Nephron progenitor cell (in vitro differentiated cells): ENCODE results near the gene PFDN1.

ENCODE experiments used
- DNase-seq: peaks from one replicate; pipeline ENCODE4 v3.0.0; 2021
- H3K27ac Mint-ChIP-seq: 2 replicates; pipeline ENCODE4 v1.8.0; 2021; ENCODE audit warnings: mild to moderate bottlenecking, moderate library complexity, mixed read lengths
- H3K27me3 Mint-ChIP-seq: 2 replicates; pipeline ENCODE4 v1.8.0; 2021; ENCODE audit warnings: mild to moderate bottlenecking, low read depth, mixed read lengths; ENCODE audit not compliant: poor library complexity
- H3K36me3 Mint-ChIP-seq: 2 replicates; pipeline ENCODE4 v1.8.0; 2021; ENCODE audit warnings: low read depth, mixed read lengths
- H3K4me1 Mint-ChIP-seq: 2 replicates; pipeline ENCODE4 v1.8.0; 2021; ENCODE audit warnings: mixed read lengths
- H3K4me3 Mint-ChIP-seq: 2 replicates; pipeline ENCODE4 v1.8.0; 2021; ENCODE audit warnings: mild to moderate bottlenecking, moderate library complexity, mixed read lengths
- H3K9me3 Mint-ChIP-seq: 2 replicates; pipeline ENCODE4 v1.8.0; 2021; ENCODE audit warnings: mild to moderate bottlenecking, moderate library complexity, mixed read lengths
- TF ChIP-seq, protein P1 (sequence below): fragments of 200-600 bp; sonication (generic); IDR thresholded peaks from 2 replicates; pipeline ENCODE4 v1.5.0; 2021; ENCODE audit warnings: antibody characterized with exemption

Gene PFDN1

DNA sequence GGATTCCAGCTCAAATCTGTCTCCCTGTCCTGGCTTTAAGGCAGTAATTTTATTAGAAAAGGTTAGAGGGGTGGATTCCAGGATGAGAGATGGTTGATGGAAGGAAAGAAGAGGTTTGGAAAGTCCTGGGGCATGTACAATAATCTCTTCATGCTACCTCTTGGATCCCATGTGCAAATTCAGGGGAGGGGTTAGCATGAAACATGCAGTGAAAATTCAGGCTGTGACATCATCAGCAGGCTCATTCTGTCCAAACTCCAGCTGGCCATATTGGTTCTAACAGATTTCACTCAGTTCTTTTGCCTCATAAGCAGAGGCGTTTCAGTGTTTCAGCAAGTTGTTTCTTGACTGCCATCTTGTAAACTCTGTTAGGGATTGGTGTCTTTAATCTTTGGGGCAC is 72.5 kb downstream of the PFDN1 start:
- no peak overlapping the region for H3K27ac Mint-ChIP-seq
- no peak for DNase-seq
- H3K36me3 Mint-ChIP-seq, result no peaks in the 10 kb centered on the region
- no peaks in the 10 kb centered on the region for H3K9me3 Mint-ChIP-seq
- H3K4me3 Mint-ChIP-seq, result no peak overlapping the region
- TF ChIP-seq, protein P1, sequence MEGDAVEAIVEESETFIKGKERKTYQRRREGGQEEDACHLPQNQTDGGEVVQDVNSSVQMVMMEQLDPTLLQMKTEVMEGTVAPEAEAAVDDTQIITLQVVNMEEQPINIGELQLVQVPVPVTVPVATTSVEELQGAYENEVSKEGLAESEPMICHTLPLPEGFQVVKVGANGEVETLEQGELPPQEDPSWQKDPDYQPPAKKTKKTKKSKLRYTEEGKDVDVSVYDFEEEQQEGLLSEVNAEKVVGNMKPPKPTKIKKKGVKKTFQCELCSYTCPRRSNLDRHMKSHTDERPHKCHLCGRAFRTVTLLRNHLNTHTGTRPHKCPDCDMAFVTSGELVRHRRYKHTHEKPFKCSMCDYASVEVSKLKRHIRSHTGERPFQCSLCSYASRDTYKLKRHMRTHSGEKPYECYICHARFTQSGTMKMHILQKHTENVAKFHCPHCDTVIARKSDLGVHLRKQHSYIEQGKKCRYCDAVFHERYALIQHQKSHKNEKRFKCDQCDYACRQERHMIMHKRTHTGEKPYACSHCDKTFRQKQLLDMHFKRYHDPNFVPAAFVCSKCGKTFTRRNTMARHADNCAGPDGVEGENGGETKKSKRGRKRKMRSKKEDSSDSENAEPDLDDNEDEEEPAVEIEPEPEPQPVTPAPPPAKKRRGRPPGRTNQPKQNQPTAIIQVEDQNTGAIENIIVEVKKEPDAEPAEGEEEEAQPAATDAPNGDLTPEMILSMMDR, result no peak
- no peaks in the 10 kb centered on the region for H3K4me1 Mint-ChIP-seq
- H3K27me3 Mint-ChIP-seq, result peaks cover 5% of the 10 kb centered on the region

DNA sequence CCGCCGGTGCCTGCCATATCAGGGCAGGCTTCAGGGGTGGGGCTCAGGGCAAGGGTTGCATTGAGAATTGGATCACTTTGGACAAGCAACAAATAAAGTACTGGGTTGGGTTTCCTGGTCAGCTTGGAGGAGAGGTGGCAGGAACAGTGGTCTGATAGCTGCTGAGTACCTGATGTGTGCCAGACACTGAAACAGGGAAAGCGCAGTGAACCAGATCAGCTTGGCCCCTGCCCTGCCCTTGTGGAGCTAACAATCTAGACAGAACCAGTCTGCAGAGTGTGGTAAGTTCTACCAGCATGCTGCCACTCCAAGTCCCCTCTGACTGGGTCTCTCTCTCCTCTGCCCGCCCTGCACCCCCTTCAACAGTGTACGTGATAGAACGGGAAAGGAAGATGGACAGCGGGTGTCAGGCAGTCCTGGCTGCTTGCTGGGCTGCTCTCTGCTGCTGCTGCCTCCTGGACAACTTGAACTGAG is 74.5 kb downstream of the PFDN1 start:
- TF ChIP-seq, protein P1, result no peak
- Mint-ChIP-seq H3K27ac (no peak overlapping the region), H3K27me3 (no peaks in the 10 kb centered on the region), H3K4me1 (peaks cover 4% of the 10 kb centered on the region), H3K4me3 (no peak overlapping the region), H3K36me3 (no peaks in the 10 kb centered on the region), H3K9me3 (no peaks in the 10 kb centered on the region)
- DNase-seq, result no peak

DNA sequence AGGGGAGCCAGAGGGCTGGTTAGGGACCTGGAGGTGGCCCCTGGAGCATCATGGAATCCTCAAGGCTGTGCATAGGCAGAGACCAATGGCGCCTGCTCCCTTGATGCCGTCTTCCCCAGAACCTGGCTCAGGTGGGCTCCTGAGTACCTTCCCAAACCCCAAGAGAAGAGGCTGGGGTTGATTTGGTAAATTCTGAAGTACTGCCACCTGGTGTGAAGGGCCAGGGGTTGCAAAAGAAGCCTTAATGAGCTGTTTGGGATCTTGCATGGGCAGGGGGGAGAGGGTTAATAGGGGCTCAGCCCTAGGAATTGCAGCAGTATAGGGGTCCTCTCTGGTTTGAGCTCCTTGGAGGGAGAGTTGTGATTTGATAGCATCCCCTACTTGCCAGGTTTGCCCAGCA is 75.9 kb downstream of the PFDN1 start:
- H3K4me1 Mint-ChIP-seq, result peaks cover 5% of the 10 kb centered on the region
- no peaks in the 10 kb centered on the region for H3K9me3 Mint-ChIP-seq
- no peak for DNase-seq
- TF ChIP-seq, protein P1, result no peak
- H3K36me3 Mint-ChIP-seq, result no peaks in the 10 kb centered on the region
- no peaks in the 10 kb centered on the region for H3K27me3 Mint-ChIP-seq
- H3K4me3 Mint-ChIP-seq, result no peak overlapping the region
- H3K27ac Mint-ChIP-seq, result peak overlapping the region; percentile 74

DNA sequence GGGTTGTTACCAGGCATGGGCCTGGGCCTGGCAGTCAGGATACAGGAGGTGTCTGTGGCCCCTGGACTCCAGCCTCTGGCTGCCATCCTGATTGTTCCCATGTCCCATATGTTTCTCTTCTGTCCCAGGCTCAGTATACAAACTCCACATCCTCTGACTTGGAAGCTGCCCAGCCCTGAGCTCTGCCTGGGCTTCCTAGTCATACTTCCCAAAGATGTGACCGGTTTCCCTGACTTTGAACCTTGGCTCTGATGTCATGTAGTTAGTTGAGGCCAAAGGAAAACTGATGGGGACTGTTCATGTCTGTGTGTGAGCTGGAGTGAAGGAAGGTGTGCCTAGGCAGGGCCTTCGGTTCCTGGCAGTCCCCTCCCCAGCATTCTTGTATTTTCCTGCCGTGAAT is 77.5 kb downstream of the PFDN1 start:
- no peak overlapping the region for H3K27ac Mint-ChIP-seq
- H3K36me3 Mint-ChIP-seq, result peaks cover 7% of the 10 kb centered on the region
- peaks cover 6% of the 10 kb centered on the region for H3K4me1 Mint-ChIP-seq
- peaks cover 2% of the 10 kb centered on the region for H3K27me3 Mint-ChIP-seq
- TF ChIP-seq, protein P1, result no peak
- H3K9me3 Mint-ChIP-seq, result no peaks in the 10 kb centered on the region
- DNase-seq, result no peak
- H3K4me3 Mint-ChIP-seq, result no peak overlapping the region

DNA sequence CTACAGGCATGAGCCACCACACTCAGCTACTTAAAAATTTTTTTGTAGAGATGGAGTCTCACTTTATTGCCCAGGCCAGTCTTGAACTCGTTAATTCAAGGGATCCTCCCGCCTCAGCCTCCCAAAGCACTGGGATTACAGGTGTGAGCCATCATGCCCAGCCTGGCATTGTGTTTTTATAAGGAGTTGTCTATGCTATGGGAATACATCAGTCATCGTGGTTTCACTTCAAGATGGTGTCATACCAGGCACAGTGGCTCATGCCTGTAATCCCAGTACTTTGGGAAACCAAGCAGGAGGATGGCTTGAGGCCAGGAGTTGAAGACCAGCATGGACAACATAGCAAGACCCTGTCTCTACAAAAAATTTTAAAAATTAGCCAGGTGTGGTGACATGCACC is 78.2 kb downstream of the PFDN1 start:
- TF ChIP-seq, protein P1, result no peak
- H3K27me3 Mint-ChIP-seq, result peaks cover 3% of the 10 kb centered on the region
- H3K4me1 Mint-ChIP-seq, result peaks cover 14% of the 10 kb centered on the region
- H3K27ac Mint-ChIP-seq, result no peak overlapping the region
- H3K4me3 Mint-ChIP-seq, result no peak overlapping the region
- no peak for DNase-seq
- no peaks in the 10 kb centered on the region for H3K9me3 Mint-ChIP-seq
- H3K36me3 Mint-ChIP-seq, result peaks cover 7% of the 10 kb centered on the region

DNA sequence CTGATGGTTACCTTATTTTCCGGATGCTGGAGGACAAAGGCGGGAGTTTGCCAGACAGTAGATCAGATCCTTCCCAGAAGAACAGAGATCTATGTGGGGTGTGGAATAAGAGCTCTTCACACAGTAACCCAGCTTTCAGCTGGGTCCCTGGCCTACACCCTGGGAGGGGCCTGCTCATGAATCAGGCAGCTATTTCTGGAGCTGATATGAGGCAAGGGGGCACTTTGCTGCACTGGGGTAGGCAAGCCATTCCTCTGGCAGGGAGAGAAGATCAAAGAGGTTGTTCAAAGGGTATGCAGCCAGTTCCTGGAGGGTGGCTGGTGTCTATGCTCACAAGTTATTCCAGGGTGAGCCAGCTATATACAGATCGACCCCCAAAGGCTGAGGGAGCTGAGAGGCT is 79.3 kb downstream of the PFDN1 start:
- peaks cover 18% of the 10 kb centered on the region for H3K4me1 Mint-ChIP-seq
- H3K4me3 Mint-ChIP-seq, result no peak overlapping the region
- peaks cover 7% of the 10 kb centered on the region for H3K36me3 Mint-ChIP-seq
- no peak for DNase-seq
- no peaks in the 10 kb centered on the region for H3K9me3 Mint-ChIP-seq
- TF ChIP-seq, protein P1, result no peak
- H3K27me3 Mint-ChIP-seq, result peaks cover 3% of the 10 kb centered on the region
- no peak overlapping the region for H3K27ac Mint-ChIP-seq
